Subcutaneous adipose tissue (tissue), 4 donors: ENCODE results near the gene HTR2B. TPM values are rescaled to one million over a fixed set of nuclear protein-coding genes. Genes with fewer than 3 reads are reported as not detected.

Source experiments
- CTCF ChIP-seq: fragments of 450-650 bp; IDR thresholded peaks from one replicate; pipeline ENCODE4 v1.5.1; 2016; ENCODE audit warnings: low read depth, mild to moderate bottlenecking, control low read depth, antibody characterized with exemption, moderate library complexity
- small RNA-seq: library from RNA; depleted of rRNA; stranded (forward); fragments of <200 nt; gene quantifications from one replicate; pipeline ENCODE3, GENCODE V24; 2016
- total RNA-seq, 4 donors: library from RNA; depleted of rRNA; stranded (reverse); fragments of >200 nt; gene quantifications; one replicate each; pipeline ENCODE4 v1.1.0, GENCODE V29; 2016

The HTR2B gene
- total RNA-seq, 4 donors from 2014 or later = 0.88 to 13.3 (median 1.4) TPM

- no peak for TF ChIP-seq CTCF
These were observed 65.9 kb downstream of the HTR2B start for GRCh38 chr2:231058761-231059550.

Small RNA genes within 50 kb of the gene (small RNA-seq; reads per million reads assigned to genes)
- gene RNU1-93P = not detected

Other genes starting within 250 kb of the HTR2B start
- under 1 TPM in 3 of 4 donors, not detected in 1; under 0.01 to 0.38 (median 0.17) TPM for gene GPR55, start 199.8 kb downstream of the HTR2B start, total RNA-seq
- gene SPATA3, start 128.9 kb downstream of the HTR2B start, total RNA-seq = not detected
- gene C2orf72, start 87.5 kb downstream of the HTR2B start, total RNA-seq = 1 to 10 TPM in 1 of 4 donors, under 1 TPM in 2, not detected in 1; 0.17 to 1.3 (median 0.49) TPM
- gene PSMD1, start 68.2 kb downstream of the HTR2B start, total RNA-seq = 10 to 100 TPM; 53.9 to 86.9 (median 64.4) TPM
- gene ARMC9, start 73.6 kb upstream of the HTR2B start, total RNA-seq = 10 to 100 TPM in 1 of 4 donors, 1 to 10 TPM in 2, under 1 TPM in 1; 0.98 to 16.5 (median 4.6) TPM